ENCODE results near the gene PEA15. TPM values are rescaled to one million over a fixed set of nuclear protein-coding genes. Genes with fewer than 3 reads are reported as not detected.

Gene PEA15
- total RNA-seq, 1 experiment from 2014 or later, result 153 TPM

DNA sequence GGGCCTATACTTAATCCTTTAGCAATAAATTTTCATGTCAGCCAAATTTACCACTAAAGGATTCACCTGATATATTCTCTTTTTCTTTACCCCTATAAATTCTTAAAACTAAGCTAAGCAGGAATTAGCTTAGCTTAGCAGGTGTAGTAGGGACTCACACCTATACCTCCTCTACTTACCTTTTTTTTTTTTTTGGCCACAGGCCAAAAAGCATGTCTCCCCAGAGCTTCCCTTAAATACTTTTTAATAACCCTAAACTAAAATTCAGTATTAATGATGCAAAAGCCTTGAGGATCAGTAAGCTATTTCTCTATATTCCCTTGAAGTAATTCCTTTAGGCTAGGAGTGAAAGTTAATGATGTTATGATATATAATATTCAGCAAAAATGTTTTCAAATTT lies 23.2 kb downstream of the PEA15 start:
- Mint-ChIP-seq H3K4me1 (ENCODE audit: low read depth, unreplicated experiment) (no peaks in the 10 kb centered on the region), H3K27me3 (ENCODE audit: unreplicated experiment) (no peaks in the 10 kb centered on the region), H3K27ac (ENCODE audit: unreplicated experiment) (no peak overlapping the region), H3K9me3 (ENCODE audit: low read depth, unreplicated experiment) (no peaks in the 10 kb centered on the region), H3K4me3 (ENCODE audit: low read depth, unreplicated experiment) (no peak overlapping the region), H3K36me3 (ENCODE audit: insufficient read depth, unreplicated experiment) (peaks cover 22% of the 10 kb centered on the region)
- CTCF ChIA-PET, result interaction anchor here (0.6 to 1.8 kb wide), 4 partner anchors 8 to 763 kb away, joined by 3 to 7 read pairs (median 3); no protein-coding TSS in a partner anchor
- no TSS peak for BruUV-seq (replicated peaks)
- intact Hi-C loops (cut with micrococcal nuclease; ENCODE audit: unreplicated experiment), result no loop called here
- TF ChIP-seq, protein P1, sequence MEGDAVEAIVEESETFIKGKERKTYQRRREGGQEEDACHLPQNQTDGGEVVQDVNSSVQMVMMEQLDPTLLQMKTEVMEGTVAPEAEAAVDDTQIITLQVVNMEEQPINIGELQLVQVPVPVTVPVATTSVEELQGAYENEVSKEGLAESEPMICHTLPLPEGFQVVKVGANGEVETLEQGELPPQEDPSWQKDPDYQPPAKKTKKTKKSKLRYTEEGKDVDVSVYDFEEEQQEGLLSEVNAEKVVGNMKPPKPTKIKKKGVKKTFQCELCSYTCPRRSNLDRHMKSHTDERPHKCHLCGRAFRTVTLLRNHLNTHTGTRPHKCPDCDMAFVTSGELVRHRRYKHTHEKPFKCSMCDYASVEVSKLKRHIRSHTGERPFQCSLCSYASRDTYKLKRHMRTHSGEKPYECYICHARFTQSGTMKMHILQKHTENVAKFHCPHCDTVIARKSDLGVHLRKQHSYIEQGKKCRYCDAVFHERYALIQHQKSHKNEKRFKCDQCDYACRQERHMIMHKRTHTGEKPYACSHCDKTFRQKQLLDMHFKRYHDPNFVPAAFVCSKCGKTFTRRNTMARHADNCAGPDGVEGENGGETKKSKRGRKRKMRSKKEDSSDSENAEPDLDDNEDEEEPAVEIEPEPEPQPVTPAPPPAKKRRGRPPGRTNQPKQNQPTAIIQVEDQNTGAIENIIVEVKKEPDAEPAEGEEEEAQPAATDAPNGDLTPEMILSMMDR (IDR thresholded peaks at IDR 0.05; ENCODE audit: unreplicated experiment), result no peak
- DNase-seq, result no peak

DNA sequence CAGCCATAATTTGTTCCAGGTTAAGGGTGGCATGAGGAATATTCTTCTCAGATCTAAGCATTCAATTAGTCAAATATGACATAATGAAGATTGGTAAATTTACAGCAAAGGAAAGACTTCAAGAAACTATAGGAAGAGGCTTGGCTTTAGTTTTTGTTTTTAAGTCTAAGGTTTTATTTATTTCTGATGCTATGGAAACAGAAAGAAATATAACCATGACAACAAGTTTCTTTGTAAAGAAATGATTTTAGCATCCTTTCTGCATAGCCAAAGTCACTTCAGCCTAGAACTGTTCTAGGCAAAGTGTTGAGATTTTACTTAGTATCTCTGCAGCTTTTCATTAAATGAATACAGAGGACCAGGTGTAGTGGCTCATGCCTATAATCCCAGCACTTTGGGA lies 27.7 kb downstream of the PEA15 start:
- no peaks in the 10 kb centered on the region for H3K9me3 Mint-ChIP-seq (ENCODE audit: low read depth, unreplicated experiment)
- no peak overlapping the region for H3K27ac Mint-ChIP-seq (ENCODE audit: unreplicated experiment)
- no TSS peak for BruUV-seq (replicated peaks)
- no peaks in the 10 kb centered on the region for H3K27me3 Mint-ChIP-seq (ENCODE audit: unreplicated experiment)
- TF ChIP-seq, protein P1 (IDR thresholded peaks at IDR 0.05; ENCODE audit: unreplicated experiment), result no peak
- intact Hi-C loops (cut with micrococcal nuclease; ENCODE audit: unreplicated experiment), result no loop called here
- no peak overlapping the region for H3K4me3 Mint-ChIP-seq (ENCODE audit: low read depth, unreplicated experiment)
- CTCF ChIA-PET, result interaction anchor here (1.5 kb wide), 1 partner anchor 19 kb away, joined by 4 read pairs; no protein-coding TSS in a partner anchor
- no peaks in the 10 kb centered on the region for H3K4me1 Mint-ChIP-seq (ENCODE audit: low read depth, unreplicated experiment)
- no peak for DNase-seq
- peaks cover 22% of the 10 kb centered on the region for H3K36me3 Mint-ChIP-seq (ENCODE audit: insufficient read depth, unreplicated experiment)

DNA sequence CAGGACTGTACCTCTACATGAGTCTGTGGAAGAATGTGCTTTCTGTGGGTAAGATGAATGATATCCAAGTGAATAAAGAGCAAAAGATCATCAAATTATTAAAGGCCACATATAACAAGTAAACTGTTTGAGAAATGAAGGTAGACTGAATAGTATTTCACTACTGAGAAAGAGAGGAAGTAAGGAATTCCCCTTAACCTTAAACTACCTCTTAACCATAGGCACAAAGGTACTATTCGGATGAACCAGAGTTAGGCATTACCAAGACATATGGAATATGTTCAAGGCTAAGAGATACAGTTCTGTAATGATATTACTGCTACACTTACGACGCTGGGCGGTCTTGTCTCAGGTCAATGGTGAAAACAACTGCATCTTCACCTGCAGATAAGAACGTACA lies 31.6 kb downstream of the PEA15 start:
- H3K36me3 Mint-ChIP-seq (ENCODE audit: insufficient read depth, unreplicated experiment), result no peaks in the 10 kb centered on the region

DNA sequence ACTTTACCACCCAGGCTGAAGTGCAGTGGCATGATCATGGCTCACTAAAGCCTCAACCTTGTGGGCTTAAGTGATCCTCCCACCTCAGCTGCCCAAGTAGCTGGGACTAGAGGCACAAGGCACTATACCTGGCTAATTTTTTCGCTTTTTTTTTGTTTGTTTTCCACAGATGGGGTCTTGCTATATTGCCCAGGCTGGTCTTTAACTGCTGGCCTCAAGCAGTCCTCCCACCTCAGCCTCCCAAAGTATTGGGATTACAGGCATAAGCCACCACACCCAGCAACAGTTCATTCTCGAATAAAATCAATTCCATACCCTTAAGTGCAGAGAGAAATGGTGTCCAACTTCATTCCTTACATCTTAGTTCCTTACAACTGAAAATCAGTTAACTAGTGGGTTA lies 32.4 kb downstream of the PEA15 start:
- TF ChIP-seq, protein P1 (IDR thresholded peaks at IDR 0.05; ENCODE audit: unreplicated experiment), result no peak
- no peaks in the 10 kb centered on the region for H3K9me3 Mint-ChIP-seq (ENCODE audit: low read depth, unreplicated experiment)
- no peak for DNase-seq
- H3K36me3 Mint-ChIP-seq (ENCODE audit: insufficient read depth, unreplicated experiment), result no peaks in the 10 kb centered on the region
- intact Hi-C loops (cut with micrococcal nuclease; ENCODE audit: unreplicated experiment), result no loop called here
- H3K27ac Mint-ChIP-seq (ENCODE audit: unreplicated experiment), result no peak overlapping the region
- no peaks in the 10 kb centered on the region for H3K27me3 Mint-ChIP-seq (ENCODE audit: unreplicated experiment)
- BruUV-seq (replicated peaks), result no TSS peak
- no peaks in the 10 kb centered on the region for H3K4me1 Mint-ChIP-seq (ENCODE audit: low read depth, unreplicated experiment)
- CTCF ChIA-PET, result no interaction called here
- H3K4me3 Mint-ChIP-seq (ENCODE audit: low read depth, unreplicated experiment), result no peak overlapping the region

More for the DNA sequence above, 31.6 kb downstream of the PEA15 start:
- TF ChIP-seq, protein P1 (IDR thresholded peaks at IDR 0.05; ENCODE audit: unreplicated experiment), result no peak
- Mint-ChIP-seq H3K4me3 (ENCODE audit: low read depth, unreplicated experiment) (no peak overlapping the region), H3K27me3 (ENCODE audit: unreplicated experiment) (no peaks in the 10 kb centered on the region), H3K27ac (ENCODE audit: unreplicated experiment) (no peak overlapping the region), H3K9me3 (ENCODE audit: low read depth, unreplicated experiment) (no peaks in the 10 kb centered on the region), H3K4me1 (ENCODE audit: low read depth, unreplicated experiment) (no peaks in the 10 kb centered on the region)
- intact Hi-C loops (cut with micrococcal nuclease; ENCODE audit: unreplicated experiment), result no loop called here
- DNase-seq, result no peak
- CTCF ChIA-PET, result no interaction called here
- no TSS peak for BruUV-seq (replicated peaks)

Data from Calu3 (cell line).